Measurements from ENCODE around the gene NACA2.
"Not testable (repeated sequence)": the region's sequence is repeated elsewhere in the genome, so short reads cannot be mapped to it uniquely, and the experiment has no call there.

NACA2 gene

GRCh38 chr17:61568219-61569072 lies 22.6 kb downstream of the NACA2 start:
- DNase-seq (ENCODE audit: low spot score): no peak
- TF ChIP-seq CTCF (IDR thresholded peaks at IDR 0.05; ENCODE audit: extremely low read depth, insufficient read depth, missing control alignments): no peak
- in situ Hi-C loops (cut with MboI; ENCODE audit: low pct_unique_long_range_greater_than_20kb, low sequenced_read_pairs, unreplicated experiment): no loop called here

GRCh38 chr17:61567045-61567802 lies 23.8 kb downstream of the NACA2 start:
- DNase-seq (ENCODE audit: low spot score): no peak
- in situ Hi-C loops (cut with MboI; ENCODE audit: low pct_unique_long_range_greater_than_20kb, low sequenced_read_pairs, unreplicated experiment): no loop called here
- TF ChIP-seq CTCF (IDR thresholded peaks at IDR 0.05; ENCODE audit: extremely low read depth, insufficient read depth, missing control alignments): no peak

- in situ Hi-C loops (cut with MboI; ENCODE audit: low pct_unique_long_range_greater_than_20kb, low sequenced_read_pairs, unreplicated experiment); DNase-seq (ENCODE audit: low spot score): not testable (repeated sequence)
Measured at GRCh38 chr17:61566448-61566847, 24.6 kb downstream of the NACA2 start.

GRCh38 chr17:61565850-61566249 lies 25.2 kb downstream of the NACA2 start:
- DNase-seq (ENCODE audit: low spot score); in situ Hi-C loops (cut with MboI; ENCODE audit: low pct_unique_long_range_greater_than_20kb, low sequenced_read_pairs, unreplicated experiment): not testable (repeated sequence)

- in situ Hi-C loops (cut with MboI; ENCODE audit: low pct_unique_long_range_greater_than_20kb, low sequenced_read_pairs, unreplicated experiment): no loop called here
- DNase-seq (ENCODE audit: low spot score): no peak
- no peak for TF ChIP-seq CTCF (IDR thresholded peaks at IDR 0.05; ENCODE audit: extremely low read depth, insufficient read depth, missing control alignments)
Measured at GRCh38 chr17:61565213-61565612, 25.8 kb downstream of the NACA2 start.

- no peak for DNase-seq (ENCODE audit: low spot score)
- in situ Hi-C loops (cut with MboI; ENCODE audit: low pct_unique_long_range_greater_than_20kb, low sequenced_read_pairs, unreplicated experiment): no loop called here
- no peak for TF ChIP-seq CTCF (IDR thresholded peaks at IDR 0.05; ENCODE audit: extremely low read depth, insufficient read depth, missing control alignments)
Measured at GRCh38 chr17:61562287-61562686, 28.7 kb downstream of the NACA2 start.

DNA sequence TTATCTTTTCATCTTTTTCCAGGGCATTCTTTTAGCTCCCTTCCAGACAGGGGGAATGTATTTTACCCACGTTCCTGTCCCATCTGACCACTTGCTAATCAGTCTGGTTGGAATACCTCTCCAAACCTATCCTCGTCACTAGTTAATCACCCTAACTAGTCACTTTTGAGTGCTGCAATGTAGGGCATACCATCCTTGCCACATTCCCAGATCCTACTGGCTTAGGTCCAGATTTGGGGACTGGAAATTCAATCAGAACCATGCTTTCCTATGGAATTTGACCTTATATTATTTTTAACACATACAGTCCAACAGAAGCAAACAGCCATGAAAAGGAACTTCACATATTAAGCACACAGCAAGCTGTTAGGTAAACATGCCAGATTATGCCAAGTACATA lies 29.7 kb downstream of the NACA2 start:
- no peak for DNase-seq (ENCODE audit: low spot score)
- no peak for TF ChIP-seq CTCF (IDR thresholded peaks at IDR 0.05; ENCODE audit: extremely low read depth, insufficient read depth, missing control alignments)
- in situ Hi-C loops (cut with MboI; ENCODE audit: low pct_unique_long_range_greater_than_20kb, low sequenced_read_pairs, unreplicated experiment): no loop called here
